PC-9 (cell line): Measurements from ENCODE around the gene TBL1Y. TPM values are rescaled to one million over a fixed set of nuclear protein-coding genes. Genes with fewer than 3 reads are reported as not detected.

Experiments used
- BruUV-seq: library from RNA; stranded (reverse); fragments of 400-500 nt; replicated peaks from 2 replicates; lab custom pipeline; 2021; lab: Mats Ljungman, UMichigan
- CTCF ChIA-PET: fragments of 300-600 bp; sonication (Branson Sonifier 250); formaldehyde crosslinking; loops from one replicate; lab custom pipeline; 2022; ENCODE audit warnings: antibody characterized with exemption; lab: Charles Lee
- POLR2A ChIA-PET: fragments of 300-600 bp; sonication (Branson Sonifier 250); formaldehyde crosslinking; loops from one replicate; lab custom pipeline; 2022; ENCODE audit warnings: antibody characterized with exemption; ENCODE audit not compliant: unreplicated experiment; lab: Charles Lee
- DNase-seq, 2 experiments: peaks; one replicate each; pipeline versions ENCODE4 v3.0.0 to v3.0.0-alpha.2; 2015 to 2022; ENCODE audit warnings: mixed read lengths in 1 of 2
- H2AFZ ChIP-seq: fragments of 200-600 bp; sonication (generic); 2 replicates; pipeline ENCODE4 v1.8.1; 2017; ENCODE audit warnings: antibody characterized with exemption
- H3F3A ChIP-seq: fragments of 200-600 bp; sonication (generic); 2 replicates; pipeline ENCODE4 v1.8.1; 2017; ENCODE audit warnings: antibody characterized with exemption, mild to moderate bottlenecking, low read depth; ENCODE audit not compliant: insufficient read depth
- H3K27ac ChIP-seq: fragments of 200-600 bp; sonication (generic); 2 replicates; pipeline ENCODE4 v1.6.1; 2016; ENCODE audit warnings: mixed run types
- H3K27me3 ChIP-seq: fragments of 200-600 bp; sonication (generic); 2 replicates; pipeline ENCODE4 v1.6.1; 2016; ENCODE audit warnings: low read depth, mixed run types; ENCODE audit not compliant: insufficient read depth
- H3K36me3 ChIP-seq: fragments of 200-600 bp; sonication (generic); 2 replicates; pipeline ENCODE4 v1.6.1; 2016; ENCODE audit warnings: low read depth, mixed run types
- H3K4me1 ChIP-seq: fragments of 200-600 bp; sonication (generic); replicated peaks from 2 replicates; pipeline ENCODE4 v1.6.1; 2016; ENCODE audit warnings: mixed run types; ENCODE audit not compliant: insufficient read depth
- H3K4me2 ChIP-seq: fragments of 200-600 bp; sonication (generic); 2 replicates; pipeline ENCODE4 v1.6.1; 2017; ENCODE audit warnings: mixed run types
- H3K4me3 ChIP-seq: fragments of 200-600 bp; sonication (generic); 2 replicates; pipeline ENCODE4 v1.6.1; 2016; ENCODE audit warnings: mixed run types
- H3K79me2 ChIP-seq: fragments of 200-600 bp; sonication (generic); 2 replicates; pipeline ENCODE4 v1.6.1; 2017; ENCODE audit warnings: low read depth, mixed run types
- H3K9me2 ChIP-seq: fragments of 200-600 bp; sonication (generic); 2 replicates; pipeline ENCODE4 v1.8.1; 2017; ENCODE audit warnings: mild to moderate bottlenecking; ENCODE audit not compliant: insufficient read depth
- H3K9me3 ChIP-seq: fragments of 200-600 bp; sonication (generic); 2 replicates; pipeline ENCODE4 v1.8.1; 2016; ENCODE audit warnings: low read depth; ENCODE audit not compliant: insufficient read depth
- H4K20me1 ChIP-seq: fragments of 200-600 bp; sonication (generic); 2 replicates; pipeline ENCODE4 v1.8.1; 2017; ENCODE audit not compliant: insufficient read depth
- EZH2 ChIP-seq: fragments of 200-600 bp; sonication (generic); IDR thresholded peaks from 2 replicates; pipeline ENCODE4 v1.8.0; 2017; ENCODE audit warnings: antibody characterized with exemption, low read depth
- intact Hi-C: fragments of 100-400 bp; cut with micrococcal nuclease; formaldehyde crosslinking; loops from one replicate; pipeline ENCODE4 v1.10.0; 2022; ENCODE audit not compliant: unreplicated experiment
- total RNA-seq: library from RNA; stranded (reverse); gene quantifications from 2 replicates; pipeline ENCODE4 v1.2.3, GENCODE V29; 2021
- TF ChIP-seq, protein P1 (sequence below): fragments of 200-600 bp; sonication (generic); conservative IDR thresholded peaks from 2 replicates; pipeline ENCODE4 v1.6.1; 2017; ENCODE audit warnings: mixed run types, antibody characterized with exemption, mild to moderate bottlenecking, moderate library complexity

Gene TBL1Y
- total RNA-seq, 1 experiment from 2014 or later, result not detected

DNA sequence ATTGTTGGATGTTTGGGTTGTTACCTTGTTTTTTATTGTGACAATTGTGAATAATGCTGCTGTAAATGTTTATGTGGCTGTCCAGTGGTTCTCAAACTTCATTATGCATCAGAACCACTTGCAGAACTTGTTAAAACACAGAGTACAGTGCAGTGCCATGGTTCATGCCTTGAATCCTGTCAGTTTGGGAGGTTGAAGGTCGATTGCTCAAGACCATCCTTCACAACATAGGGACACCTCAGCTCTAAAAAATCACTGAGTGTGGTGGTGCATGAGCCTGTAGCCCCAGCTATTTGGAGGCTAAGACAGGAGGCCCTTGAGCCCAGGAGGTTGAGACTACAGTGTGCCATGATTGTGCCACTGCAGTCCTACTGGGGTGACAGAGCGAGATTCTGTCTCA lies 25.0 kb downstream of the TBL1Y start:
- Histone ChIP-seq H3K27me3 (no peaks in the 10 kb centered on the region), H3K36me3 (no peaks in the 10 kb centered on the region), H3K4me2 (no peak overlapping the region), H3K27ac (no peak overlapping the region), H3K79me2 (no peaks in the 10 kb centered on the region), H4K20me1 (no peaks in the 10 kb centered on the region), H3K9me2 (no peaks in the 10 kb centered on the region), H3K4me1 (no peaks in the 10 kb centered on the region), H3K4me3 (no peak overlapping the region), H2AFZ (no peak overlapping the region), H3K9me3 (no peaks in the 10 kb centered on the region), H3F3A (no peaks in the 10 kb centered on the region)
- no peak for DNase-seq
- ChIA-PET CTCF (no interaction called here), POLR2A (no interaction called here)
- TF ChIP-seq EZH2, result no peak
- TF ChIP-seq, protein P1, sequence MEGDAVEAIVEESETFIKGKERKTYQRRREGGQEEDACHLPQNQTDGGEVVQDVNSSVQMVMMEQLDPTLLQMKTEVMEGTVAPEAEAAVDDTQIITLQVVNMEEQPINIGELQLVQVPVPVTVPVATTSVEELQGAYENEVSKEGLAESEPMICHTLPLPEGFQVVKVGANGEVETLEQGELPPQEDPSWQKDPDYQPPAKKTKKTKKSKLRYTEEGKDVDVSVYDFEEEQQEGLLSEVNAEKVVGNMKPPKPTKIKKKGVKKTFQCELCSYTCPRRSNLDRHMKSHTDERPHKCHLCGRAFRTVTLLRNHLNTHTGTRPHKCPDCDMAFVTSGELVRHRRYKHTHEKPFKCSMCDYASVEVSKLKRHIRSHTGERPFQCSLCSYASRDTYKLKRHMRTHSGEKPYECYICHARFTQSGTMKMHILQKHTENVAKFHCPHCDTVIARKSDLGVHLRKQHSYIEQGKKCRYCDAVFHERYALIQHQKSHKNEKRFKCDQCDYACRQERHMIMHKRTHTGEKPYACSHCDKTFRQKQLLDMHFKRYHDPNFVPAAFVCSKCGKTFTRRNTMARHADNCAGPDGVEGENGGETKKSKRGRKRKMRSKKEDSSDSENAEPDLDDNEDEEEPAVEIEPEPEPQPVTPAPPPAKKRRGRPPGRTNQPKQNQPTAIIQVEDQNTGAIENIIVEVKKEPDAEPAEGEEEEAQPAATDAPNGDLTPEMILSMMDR, result no peak
- no TSS peak for BruUV-seq
- intact Hi-C loops, result no loop called here

DNA sequence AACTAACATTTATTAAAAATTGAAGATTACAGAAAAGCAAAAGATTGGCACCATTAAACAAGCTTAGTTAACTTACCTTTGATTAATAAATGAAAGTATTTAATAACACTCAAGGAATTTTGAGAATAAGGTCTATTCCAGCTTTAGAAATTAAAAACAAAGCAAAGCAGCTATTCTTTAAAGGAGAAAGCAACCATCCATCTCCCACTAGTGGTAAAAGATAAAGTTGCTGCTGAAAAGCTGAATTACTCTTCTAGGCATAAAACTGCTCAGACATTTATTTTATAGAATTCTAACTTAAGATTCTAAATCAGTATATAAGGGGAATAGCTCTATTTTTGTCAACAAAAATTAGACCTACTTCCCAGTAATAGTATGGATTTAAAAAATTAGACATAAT lies 37.2 kb downstream of the TBL1Y start:
- BruUV-seq, result no TSS peak
- Histone ChIP-seq H3K36me3 (no peaks in the 10 kb centered on the region), H3K9me2 (no peaks in the 10 kb centered on the region), H2AFZ (no peak overlapping the region), H3K9me3 (no peaks in the 10 kb centered on the region), H3K4me1 (no peaks in the 10 kb centered on the region), H3K79me2 (no peaks in the 10 kb centered on the region), H4K20me1 (no peaks in the 10 kb centered on the region), H3K27me3 (no peaks in the 10 kb centered on the region), H3K4me3 (no peak overlapping the region), H3K4me2 (no peak overlapping the region), H3F3A (no peaks in the 10 kb centered on the region), H3K27ac (no peak overlapping the region)
- intact Hi-C loops, result no loop called here
- TF ChIP-seq, protein P1, result no peak
- no peak for TF ChIP-seq EZH2
- no peak for DNase-seq
- POLR2A ChIA-PET, result no interaction called here
- CTCF ChIA-PET, result no interaction called here

DNA sequence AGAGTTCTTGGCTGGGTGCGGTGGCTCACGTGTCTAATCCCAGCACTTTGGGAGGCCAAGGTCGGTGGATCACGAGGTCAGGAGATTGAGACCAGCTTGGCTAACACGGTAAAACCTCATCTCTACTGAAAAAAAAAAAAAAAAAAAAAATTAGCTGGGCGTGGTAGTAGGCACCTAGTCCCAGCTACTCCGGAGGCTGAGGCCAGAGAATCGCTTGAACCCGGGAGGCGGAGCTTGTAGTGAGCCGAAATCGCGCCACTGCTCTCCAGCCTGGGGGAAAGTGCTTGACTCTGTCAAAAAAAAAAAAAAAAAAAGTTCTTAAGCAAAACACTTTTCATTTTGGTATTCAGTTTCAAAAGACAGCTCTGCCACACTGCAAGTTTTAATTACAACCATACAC lies 37.9 kb downstream of the TBL1Y start:
- Histone ChIP-seq H2AFZ (no peak overlapping the region), H4K20me1 (no peaks in the 10 kb centered on the region), H3K9me2 (no peaks in the 10 kb centered on the region), H3K36me3 (no peaks in the 10 kb centered on the region), H3K27ac (no peak overlapping the region), H3K4me2 (no peak overlapping the region), H3K9me3 (no peaks in the 10 kb centered on the region), H3K27me3 (no peaks in the 10 kb centered on the region), H3K4me3 (no peak overlapping the region), H3K79me2 (no peaks in the 10 kb centered on the region), H3K4me1 (no peaks in the 10 kb centered on the region), H3F3A (no peaks in the 10 kb centered on the region)
- POLR2A ChIA-PET, result no interaction called here
- TF ChIP-seq, protein P1, result no peak
- no peak for TF ChIP-seq EZH2
- intact Hi-C loops, result no loop called here
- no peak for DNase-seq
- BruUV-seq, result no TSS peak
- CTCF ChIA-PET, result no interaction called here
